ENCODE data around the gene MTCH1. TPM values are rescaled to one million over a fixed set of nuclear protein-coding genes. Genes with fewer than 3 reads are reported as not detected.

Gene MTCH1
- total and polyA plus RNA-seq, 2 donors from 2014 or later, result 194 to 202 TPM

GRCh38 chr6:36962874-36963273 is 23.1 kb downstream of the MTCH1 start:
- DNase-seq, result peak; percentile 41 to 77 (median 68)
- H3K9ac ChIP-seq (ENCODE audit: low read length in 3 of 3), result no peak overlapping the region
- FAIRE-seq, result no peak
- H3K27ac ChIP-seq (ENCODE audit: low read depth in 2 of 2, low read length in 2 of 2), result no peak overlapping the region
- H3K4me1 ChIP-seq (ENCODE audit: control insufficient read depth in 2 of 3, insufficient read depth in 2 of 3, low read depth in 1 of 3, low read length in 3 of 3), result peaks cover 0 to 13% (median 8%) of the 10 kb centered on the region in 3 donors
- no peak for TF ChIP-seq CTCF (IDR thresholded peaks at IDR 0.05; ENCODE audit: borderline replicate concordance, extremely low read depth, insufficient read depth)
- intact Hi-C loops (cut with DNase I), result no loop called here
- H3K27me3 ChIP-seq (ENCODE audit: control insufficient read depth, insufficient read depth, low read length), result no peaks in the 10 kb centered on the region
- H3K36me3 ChIP-seq (ENCODE audit: control insufficient read depth in 2 of 3, insufficient read depth in 3 of 3, low read length in 3 of 3), result peaks cover 2 to 7% (median 2%) of the 10 kb centered on the region in 3 donors
- no peaks in the 10 kb centered on the region for H3K9me3 ChIP-seq (ENCODE audit: control insufficient read depth in 2 of 3, insufficient read depth in 1 of 3, low read length in 3 of 3)
- no peak overlapping the region for H3K4me3 ChIP-seq (ENCODE audit: low read length in 3 of 3)

GRCh38 chr6:36961441-36962435 is 24.3 kb downstream of the MTCH1 start:
- intact Hi-C loops (cut with DNase I), result no loop called here
- no peaks in the 10 kb centered on the region for H3K27me3 ChIP-seq (ENCODE audit: control insufficient read depth, insufficient read depth, low read length)
- peaks cover 0 to 8% (median 3%) of the 10 kb centered on the region in 3 donors for H3K4me1 ChIP-seq (ENCODE audit: control insufficient read depth in 2 of 3, insufficient read depth in 2 of 3, low read depth in 1 of 3, low read length in 3 of 3)
- no peak overlapping the region for H3K9ac ChIP-seq (ENCODE audit: low read length in 3 of 3)
- H3K27ac ChIP-seq (ENCODE audit: low read depth in 2 of 2, low read length in 2 of 2), result peak overlapping the region in 1 of 2 donors; percentile 45
- FAIRE-seq (no peak), DNase-seq (peak in 4 of 5 donors; percentile 29 to 68 (median 52))
- TF ChIP-seq CTCF (IDR thresholded peaks at IDR 0.05; ENCODE audit: borderline replicate concordance, extremely low read depth, insufficient read depth), result no peak
- no peak overlapping the region for H3K4me3 ChIP-seq (ENCODE audit: low read length in 3 of 3)
- no peaks in the 10 kb centered on the region for H3K36me3 ChIP-seq (ENCODE audit: control insufficient read depth in 2 of 3, insufficient read depth in 3 of 3, low read length in 3 of 3)
- H3K9me3 ChIP-seq (ENCODE audit: control insufficient read depth in 2 of 3, insufficient read depth in 1 of 3, low read length in 3 of 3), result no peaks in the 10 kb centered on the region

- H3K27ac ChIP-seq (ENCODE audit: low read depth in 2 of 2, low read length in 2 of 2), result no peak overlapping the region
- H3K9me3 ChIP-seq (ENCODE audit: control insufficient read depth in 2 of 3, insufficient read depth in 1 of 3, low read length in 3 of 3), result no peaks in the 10 kb centered on the region
- FAIRE-seq, result no peak
- TF ChIP-seq CTCF (IDR thresholded peaks at IDR 0.05; ENCODE audit: borderline replicate concordance, extremely low read depth, insufficient read depth), result no peak
- H3K4me1 ChIP-seq (ENCODE audit: control insufficient read depth in 2 of 3, insufficient read depth in 2 of 3, low read depth in 1 of 3, low read length in 3 of 3), result peaks cover 0 to 8% (median 3%) of the 10 kb centered on the region in 3 donors
- H3K4me3 ChIP-seq (ENCODE audit: low read length in 3 of 3), result no peak overlapping the region
- H3K9ac ChIP-seq (ENCODE audit: low read length in 3 of 3), result no peak overlapping the region
- intact Hi-C loops (cut with DNase I), result no loop called here
- H3K36me3 ChIP-seq (ENCODE audit: control insufficient read depth in 2 of 3, insufficient read depth in 3 of 3, low read length in 3 of 3), result no peaks in the 10 kb centered on the region
- DNase-seq, result no peak
- H3K27me3 ChIP-seq (ENCODE audit: control insufficient read depth, insufficient read depth, low read length), result no peaks in the 10 kb centered on the region
These were observed 26.3 kb downstream of the MTCH1 start for GRCh38 chr6:36959555-36960250.
